OCI-LY1 (cell line): ENCODE data around the gene PAMR1.

ENCODE experiments used
- EZH2 ChIP-seq: fragments of 200-600 bp; sonication (generic), shearing (Covaris generic); IDR thresholded peaks from 2 replicates; pipeline ENCODE4 v1.8.0; 2017; ENCODE audit warnings: borderline replicate concordance, mixed run types, mild to moderate bottlenecking, antibody characterized with exemption, low read length, moderate library complexity, mixed read lengths
- TF ChIP-seq, protein P1 (sequence below): fragments of 200-600 bp; sonication (generic), shearing (Covaris generic); IDR thresholded peaks from 2 replicates; pipeline ENCODE4 v1.5.1; 2017; ENCODE audit warnings: mild to moderate bottlenecking, antibody characterized with exemption, low read length, moderate library complexity, mixed read lengths

DNA sequence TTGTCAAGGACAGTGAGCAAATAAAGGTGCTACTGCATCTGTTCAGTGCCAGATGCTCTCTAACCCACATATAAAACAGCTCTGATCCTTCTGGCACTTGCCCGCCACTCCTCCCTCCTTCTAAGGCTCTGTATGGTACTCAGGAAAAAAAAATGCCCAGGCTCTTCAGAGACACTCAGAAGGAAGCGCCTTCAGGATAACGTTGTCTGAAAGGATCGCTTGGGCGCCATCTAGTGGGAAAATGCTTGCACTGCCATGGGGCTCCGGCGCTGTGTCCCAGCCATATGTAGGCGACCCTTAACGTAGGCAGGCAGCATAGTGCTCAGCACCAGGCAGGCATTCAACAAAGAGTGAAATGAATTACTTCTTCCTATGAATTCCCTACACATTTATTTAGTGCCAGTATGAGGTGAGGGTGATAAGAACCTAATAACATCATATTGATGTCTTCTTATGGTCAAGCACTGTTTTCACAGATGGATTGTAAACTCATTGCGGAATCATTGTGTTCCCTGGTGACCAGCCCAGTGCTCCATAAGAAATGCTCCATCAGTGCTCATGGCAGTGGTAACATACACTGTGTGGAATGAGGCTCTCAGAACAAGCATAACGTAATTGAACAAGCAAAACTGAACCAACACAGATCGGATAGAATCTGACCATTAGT is 39.6 kb downstream of the PAMR1 start:
- TF ChIP-seq, protein P1, sequence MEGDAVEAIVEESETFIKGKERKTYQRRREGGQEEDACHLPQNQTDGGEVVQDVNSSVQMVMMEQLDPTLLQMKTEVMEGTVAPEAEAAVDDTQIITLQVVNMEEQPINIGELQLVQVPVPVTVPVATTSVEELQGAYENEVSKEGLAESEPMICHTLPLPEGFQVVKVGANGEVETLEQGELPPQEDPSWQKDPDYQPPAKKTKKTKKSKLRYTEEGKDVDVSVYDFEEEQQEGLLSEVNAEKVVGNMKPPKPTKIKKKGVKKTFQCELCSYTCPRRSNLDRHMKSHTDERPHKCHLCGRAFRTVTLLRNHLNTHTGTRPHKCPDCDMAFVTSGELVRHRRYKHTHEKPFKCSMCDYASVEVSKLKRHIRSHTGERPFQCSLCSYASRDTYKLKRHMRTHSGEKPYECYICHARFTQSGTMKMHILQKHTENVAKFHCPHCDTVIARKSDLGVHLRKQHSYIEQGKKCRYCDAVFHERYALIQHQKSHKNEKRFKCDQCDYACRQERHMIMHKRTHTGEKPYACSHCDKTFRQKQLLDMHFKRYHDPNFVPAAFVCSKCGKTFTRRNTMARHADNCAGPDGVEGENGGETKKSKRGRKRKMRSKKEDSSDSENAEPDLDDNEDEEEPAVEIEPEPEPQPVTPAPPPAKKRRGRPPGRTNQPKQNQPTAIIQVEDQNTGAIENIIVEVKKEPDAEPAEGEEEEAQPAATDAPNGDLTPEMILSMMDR: peak; percentile 86
- TF ChIP-seq EZH2: no peak
